Measurements from ENCODE around the gene TUBB4B.

Gene TUBB4B

GRCh38 chr9:137263506-137263905, 22.4 kb downstream of the TUBB4B start:
- H3K9ac ChIP-seq (ENCODE audit: low read length) = no peak overlapping the region
- H3K36me3 ChIP-seq (ENCODE audit: low read length) = no peaks in the 10 kb centered on the region
- H3K27ac ChIP-seq (ENCODE audit: low read depth, low read length) = no peak overlapping the region

DNA sequence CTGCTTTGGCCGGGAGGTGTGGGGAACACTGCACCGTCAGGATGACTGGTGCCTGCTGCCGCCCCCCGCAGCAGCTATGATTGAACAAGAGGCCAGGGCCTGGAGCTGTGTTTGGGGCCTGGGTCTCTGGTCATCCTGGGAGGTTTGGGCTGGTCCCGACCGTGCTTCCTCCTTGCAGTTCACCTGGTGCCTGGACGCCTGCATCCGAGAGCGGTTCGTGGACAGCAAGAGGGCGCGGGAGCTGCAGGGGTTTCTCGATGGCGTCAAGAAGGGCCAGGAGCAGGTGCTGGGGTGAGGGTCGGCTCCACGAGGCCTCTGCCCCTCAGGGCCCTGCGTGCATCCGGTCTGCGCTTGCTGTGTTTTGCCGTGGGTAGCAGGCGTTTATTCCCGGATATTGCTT, 23.0 kb downstream of the TUBB4B start:
- H3K27ac ChIP-seq (ENCODE audit: low read depth, low read length) = no peak overlapping the region
- H3F3A ChIP-seq (ENCODE audit: insufficient read depth) = 0 out of 2 replicates have a peak, but pooled peaks cover 8% of the 10 kb centered on the region
- TF ChIP-seq, protein P1, sequence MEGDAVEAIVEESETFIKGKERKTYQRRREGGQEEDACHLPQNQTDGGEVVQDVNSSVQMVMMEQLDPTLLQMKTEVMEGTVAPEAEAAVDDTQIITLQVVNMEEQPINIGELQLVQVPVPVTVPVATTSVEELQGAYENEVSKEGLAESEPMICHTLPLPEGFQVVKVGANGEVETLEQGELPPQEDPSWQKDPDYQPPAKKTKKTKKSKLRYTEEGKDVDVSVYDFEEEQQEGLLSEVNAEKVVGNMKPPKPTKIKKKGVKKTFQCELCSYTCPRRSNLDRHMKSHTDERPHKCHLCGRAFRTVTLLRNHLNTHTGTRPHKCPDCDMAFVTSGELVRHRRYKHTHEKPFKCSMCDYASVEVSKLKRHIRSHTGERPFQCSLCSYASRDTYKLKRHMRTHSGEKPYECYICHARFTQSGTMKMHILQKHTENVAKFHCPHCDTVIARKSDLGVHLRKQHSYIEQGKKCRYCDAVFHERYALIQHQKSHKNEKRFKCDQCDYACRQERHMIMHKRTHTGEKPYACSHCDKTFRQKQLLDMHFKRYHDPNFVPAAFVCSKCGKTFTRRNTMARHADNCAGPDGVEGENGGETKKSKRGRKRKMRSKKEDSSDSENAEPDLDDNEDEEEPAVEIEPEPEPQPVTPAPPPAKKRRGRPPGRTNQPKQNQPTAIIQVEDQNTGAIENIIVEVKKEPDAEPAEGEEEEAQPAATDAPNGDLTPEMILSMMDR (IDR thresholded peaks at IDR 0.05; ENCODE audit: insufficient read depth, low read length, poor library complexity, severe bottlenecking) = no peak
- no peak for TF ChIP-seq EZH2phosphoT487 (conservative IDR thresholded peaks at IDR 0.05; ENCODE audit: low read length)
- H3K36me3 ChIP-seq (ENCODE audit: low read length) = no peaks in the 10 kb centered on the region
- H2AFZ ChIP-seq (ENCODE audit: low read depth, low read length, severe bottlenecking) = no peak overlapping the region
- H3K4me3 ChIP-seq (ENCODE audit: insufficient read depth, low read length, poor library complexity, severe bottlenecking) = no peak overlapping the region
- H4K20me1 ChIP-seq (ENCODE audit: low read depth, low read length) = no peaks in the 10 kb centered on the region
- H3K4me2 ChIP-seq (ENCODE audit: low read depth, low read length, poor library complexity, severe bottlenecking) = no peak overlapping the region
- no peaks in the 10 kb centered on the region for H3K9me2 ChIP-seq (replicated peaks; ENCODE audit: insufficient read depth, low read length)
- H3K9me3 ChIP-seq (ENCODE audit: insufficient read depth, low read length) = no peaks in the 10 kb centered on the region
- no peak overlapping the region for H3K9ac ChIP-seq (ENCODE audit: low read length)
- no peaks in the 10 kb centered on the region for H3K27me3 ChIP-seq (ENCODE audit: low read length)
- no peaks in the 10 kb centered on the region for H3K79me2 ChIP-seq (ENCODE audit: insufficient read depth, low read length)

More at GRCh38 chr9:137263506-137263905, 22.4 kb downstream of the TUBB4B start:
- Histone ChIP-seq H3K27me3 (ENCODE audit: low read length) (no peaks in the 10 kb centered on the region), H3K4me3 (ENCODE audit: insufficient read depth, low read length, poor library complexity, severe bottlenecking) (no peak overlapping the region), H4K20me1 (ENCODE audit: low read depth, low read length) (no peaks in the 10 kb centered on the region), H3F3A (ENCODE audit: insufficient read depth) (0 out of 2 replicates have a peak, but pooled peaks cover 3% of the 10 kb centered on the region), H3K9me2 (replicated peaks; ENCODE audit: insufficient read depth, low read length) (no peaks in the 10 kb centered on the region), H3K79me2 (ENCODE audit: insufficient read depth, low read length) (no peaks in the 10 kb centered on the region), H2AFZ (ENCODE audit: low read depth, low read length, severe bottlenecking) (no peak overlapping the region), H3K9me3 (ENCODE audit: insufficient read depth, low read length) (no peaks in the 10 kb centered on the region), H3K4me2 (ENCODE audit: low read depth, low read length, poor library complexity, severe bottlenecking) (no peak overlapping the region)
- TF ChIP-seq EZH2phosphoT487 (conservative IDR thresholded peaks at IDR 0.05; ENCODE audit: low read length) = no peak
- TF ChIP-seq, protein P1 (IDR thresholded peaks at IDR 0.05; ENCODE audit: insufficient read depth, low read length, poor library complexity, severe bottlenecking) = no peak

DNA sequence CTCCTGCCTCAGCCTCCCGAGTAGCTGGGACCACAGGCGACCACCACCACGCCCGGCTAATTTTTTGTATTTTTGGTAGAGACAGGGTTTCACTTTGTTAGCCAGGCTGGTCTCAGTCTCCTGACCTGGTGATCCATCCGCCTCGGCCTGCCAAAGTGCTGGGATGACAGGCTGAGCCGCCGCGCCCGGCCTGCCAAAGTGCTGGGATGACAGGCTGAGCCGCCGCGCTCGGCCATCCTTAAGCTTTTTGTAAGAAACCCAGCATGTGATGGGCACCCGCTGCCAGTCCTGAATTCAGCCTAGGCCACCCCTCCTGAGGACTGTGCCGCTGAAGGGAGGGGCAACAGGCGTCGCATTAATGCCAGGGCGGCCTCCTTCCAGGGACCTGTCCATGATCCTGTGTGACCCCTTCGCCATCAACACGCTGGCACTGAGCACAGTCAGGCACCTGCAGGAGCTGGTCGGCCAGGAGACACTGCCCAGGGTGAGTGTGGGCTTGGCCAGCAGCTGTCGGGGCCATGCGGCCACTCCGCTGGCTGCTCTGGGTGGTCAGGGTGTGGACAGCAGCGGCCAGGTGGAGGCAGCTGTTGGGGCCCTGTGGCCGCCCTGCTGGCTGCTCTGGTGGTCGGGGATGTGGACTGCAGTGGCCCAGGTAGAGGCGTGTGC, 24.5 kb downstream of the TUBB4B start:
- Histone ChIP-seq H3F3A (ENCODE audit: insufficient read depth) (0 out of 2 replicates have a peak, but pooled peaks cover 9% of the 10 kb centered on the region), H3K27ac (ENCODE audit: low read depth, low read length) (no peak overlapping the region), H4K20me1 (ENCODE audit: low read depth, low read length) (no peaks in the 10 kb centered on the region), H3K4me2 (ENCODE audit: low read depth, low read length, poor library complexity, severe bottlenecking) (no peak overlapping the region), H3K36me3 (ENCODE audit: low read length) (no peaks in the 10 kb centered on the region), H3K79me2 (ENCODE audit: insufficient read depth, low read length) (no peaks in the 10 kb centered on the region), H3K27me3 (ENCODE audit: low read length) (no peaks in the 10 kb centered on the region), H3K4me3 (ENCODE audit: insufficient read depth, low read length, poor library complexity, severe bottlenecking) (no peak overlapping the region), H3K9me2 (replicated peaks; ENCODE audit: insufficient read depth, low read length) (no peaks in the 10 kb centered on the region), H2AFZ (ENCODE audit: low read depth, low read length, severe bottlenecking) (no peak overlapping the region), H3K9ac (ENCODE audit: low read length) (no peak overlapping the region), H3K9me3 (ENCODE audit: insufficient read depth, low read length) (no peaks in the 10 kb centered on the region)
- TF ChIP-seq, protein P1 (IDR thresholded peaks at IDR 0.05; ENCODE audit: insufficient read depth, low read length, poor library complexity, severe bottlenecking) = no peak
- no peak for TF ChIP-seq EZH2phosphoT487 (conservative IDR thresholded peaks at IDR 0.05; ENCODE audit: low read length)
